ENCODE results near the gene PKNOX2.

The PKNOX2 gene

GRCh38 chr11:125226706-125227105 is 62.2 kb downstream of the PKNOX2 start:
- TF ChIP-seq, protein P1, sequence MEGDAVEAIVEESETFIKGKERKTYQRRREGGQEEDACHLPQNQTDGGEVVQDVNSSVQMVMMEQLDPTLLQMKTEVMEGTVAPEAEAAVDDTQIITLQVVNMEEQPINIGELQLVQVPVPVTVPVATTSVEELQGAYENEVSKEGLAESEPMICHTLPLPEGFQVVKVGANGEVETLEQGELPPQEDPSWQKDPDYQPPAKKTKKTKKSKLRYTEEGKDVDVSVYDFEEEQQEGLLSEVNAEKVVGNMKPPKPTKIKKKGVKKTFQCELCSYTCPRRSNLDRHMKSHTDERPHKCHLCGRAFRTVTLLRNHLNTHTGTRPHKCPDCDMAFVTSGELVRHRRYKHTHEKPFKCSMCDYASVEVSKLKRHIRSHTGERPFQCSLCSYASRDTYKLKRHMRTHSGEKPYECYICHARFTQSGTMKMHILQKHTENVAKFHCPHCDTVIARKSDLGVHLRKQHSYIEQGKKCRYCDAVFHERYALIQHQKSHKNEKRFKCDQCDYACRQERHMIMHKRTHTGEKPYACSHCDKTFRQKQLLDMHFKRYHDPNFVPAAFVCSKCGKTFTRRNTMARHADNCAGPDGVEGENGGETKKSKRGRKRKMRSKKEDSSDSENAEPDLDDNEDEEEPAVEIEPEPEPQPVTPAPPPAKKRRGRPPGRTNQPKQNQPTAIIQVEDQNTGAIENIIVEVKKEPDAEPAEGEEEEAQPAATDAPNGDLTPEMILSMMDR (IDR thresholded peaks at IDR 0.05; ENCODE audit: low read depth, low read length): no peak
- H3K4me3 ChIP-seq (replicated peaks in 1 of 2; ENCODE audit: low read depth in 2 of 2, low read length in 2 of 2): no peak overlapping the region
- no peak for DNase-seq (ENCODE audit: low read depth in 2 of 2)

DNA sequence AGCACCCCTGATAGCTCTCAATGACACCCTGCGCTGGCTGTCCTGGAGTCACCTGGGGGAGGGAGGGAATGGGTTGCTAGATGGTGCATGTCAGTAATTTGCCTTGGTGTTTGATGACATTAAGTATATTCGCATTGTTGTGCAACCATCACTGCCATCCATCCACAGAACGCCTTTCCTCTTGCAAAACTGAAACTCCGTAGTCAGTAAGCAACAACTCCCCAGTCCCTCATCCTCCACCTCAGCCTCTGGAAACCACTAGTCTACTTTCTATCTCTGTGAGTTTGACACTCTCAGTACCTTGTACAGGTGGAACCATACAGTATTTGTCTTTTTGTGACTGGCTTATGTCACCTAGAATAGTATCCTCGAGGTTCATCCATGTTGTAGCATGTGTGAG is 62.6 kb downstream of the PKNOX2 start:
- DNase-seq (ENCODE audit: low read depth in 2 of 2): no peak
- no peak overlapping the region for H3K4me3 ChIP-seq (replicated peaks in 1 of 2; ENCODE audit: low read depth in 2 of 2, low read length in 2 of 2)
- TF ChIP-seq, protein P1 (IDR thresholded peaks at IDR 0.05; ENCODE audit: low read depth, low read length): no peak

DNA sequence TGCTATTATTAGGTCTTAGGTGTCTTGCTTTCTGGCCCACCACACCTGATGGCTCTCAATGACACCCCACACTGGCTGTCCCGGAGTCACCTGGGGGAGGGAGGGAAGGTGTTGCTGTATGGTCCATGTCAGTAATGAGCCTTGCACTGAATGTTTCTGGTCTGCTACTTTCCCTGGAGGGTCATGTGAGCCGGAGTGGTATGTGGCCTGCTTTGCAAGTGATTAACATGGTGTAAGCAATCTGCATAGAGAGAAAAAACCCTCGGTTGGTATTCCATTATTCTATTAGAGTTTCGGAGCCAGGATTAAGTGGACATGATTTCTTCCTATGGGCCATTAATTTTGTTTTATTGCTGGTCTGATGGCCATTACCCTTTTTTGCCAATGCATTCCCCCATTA is 63.9 kb downstream of the PKNOX2 start:
- DNase-seq (ENCODE audit: low read depth in 2 of 2): no peak
- TF ChIP-seq, protein P1 (IDR thresholded peaks at IDR 0.05; ENCODE audit: low read depth, low read length): no peak
- H3K4me3 ChIP-seq (replicated peaks in 1 of 2; ENCODE audit: low read depth in 2 of 2, low read length in 2 of 2): no peak overlapping the region

- DNase-seq (ENCODE audit: low read depth in 2 of 2): no peak
- TF ChIP-seq, protein P1 (IDR thresholded peaks at IDR 0.05; ENCODE audit: low read depth, low read length): no peak
- no peak overlapping the region for H3K4me3 ChIP-seq (replicated peaks in 1 of 2; ENCODE audit: low read depth in 2 of 2, low read length in 2 of 2)
Measured at GRCh38 chr11:125228993-125229392, 64.4 kb downstream of the PKNOX2 start.

DNA sequence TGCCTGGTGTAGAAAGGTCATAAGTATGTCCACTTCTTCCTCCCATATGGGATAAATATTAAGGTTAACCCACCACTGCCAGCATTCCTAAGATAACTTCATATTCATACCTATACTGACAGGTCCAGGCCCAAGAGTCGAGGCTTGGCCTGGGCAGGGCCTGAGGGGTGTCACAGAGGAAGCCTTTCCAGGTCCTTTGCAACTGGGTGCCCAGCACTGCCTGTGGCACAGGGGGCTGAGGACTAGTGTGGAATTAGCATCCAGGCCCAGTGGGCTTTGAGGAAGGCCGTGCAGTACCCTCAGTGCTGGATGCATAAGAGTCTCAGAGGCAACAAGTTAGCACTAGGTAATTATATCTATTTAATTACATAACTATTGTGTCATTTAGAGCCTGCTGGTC is 65.4 kb downstream of the PKNOX2 start:
- DNase-seq (ENCODE audit: low read depth in 2 of 2): no peak
- TF ChIP-seq, protein P1 (IDR thresholded peaks at IDR 0.05; ENCODE audit: low read depth, low read length): no peak

DNA sequence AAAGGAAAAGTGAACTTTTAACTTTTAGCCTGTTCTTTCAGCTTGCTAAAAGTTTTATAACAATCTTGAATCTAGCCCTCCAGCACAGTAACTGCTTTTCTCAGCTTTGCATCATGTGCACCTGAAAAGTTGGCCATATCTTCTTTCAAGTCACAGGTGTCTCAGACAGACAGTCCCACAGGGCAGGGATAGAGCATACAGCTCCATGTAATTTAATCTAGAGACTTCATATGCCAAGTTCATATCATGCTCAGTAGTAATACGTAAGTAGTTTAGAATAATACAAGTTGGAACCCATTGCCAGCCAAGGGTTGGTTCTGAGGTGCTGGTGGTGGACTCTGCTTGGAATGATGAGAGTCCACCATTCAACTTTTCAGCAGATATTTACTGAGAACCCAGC is 68.6 kb downstream of the PKNOX2 start:
- DNase-seq (ENCODE audit: low read depth in 2 of 2): no peak
- H3K4me3 ChIP-seq (replicated peaks in 1 of 2; ENCODE audit: low read depth in 2 of 2, low read length in 2 of 2): no peak overlapping the region
- TF ChIP-seq, protein P1 (IDR thresholded peaks at IDR 0.05; ENCODE audit: low read depth, low read length): no peak

More for the DNA sequence above, 65.4 kb downstream of the PKNOX2 start:
- H3K4me3 ChIP-seq (replicated peaks in 1 of 2; ENCODE audit: low read depth in 2 of 2, low read length in 2 of 2): no peak overlapping the region

- TF ChIP-seq, protein P1 (IDR thresholded peaks at IDR 0.05; ENCODE audit: low read depth, low read length): no peak
- no peak overlapping the region for H3K4me3 ChIP-seq (replicated peaks in 1 of 2; ENCODE audit: low read depth in 2 of 2, low read length in 2 of 2)
- DNase-seq (ENCODE audit: low read depth in 2 of 2): no peak
Measured at GRCh38 chr11:125233736-125234275, 69.3 kb downstream of the PKNOX2 start.

Measured in cardiac fibroblast (primary cell).